ENCODE measurements around the gene ACAP3.
A peak's percentile ranks its signal among the peaks of the same experiment; 100 is the strongest.
"Not testable (repeated sequence)": the region's sequence is repeated elsewhere in the genome, so short reads cannot be mapped to it uniquely, and the experiment has no call there.

Gene ACAP3

GRCh38 chr1:1329304-1330210 lies 21.8 kb upstream of the ACAP3 start:
- no peak for DNase-seq

GRCh38 chr1:1328254-1328653 lies 20.5 kb upstream of the ACAP3 start:
- DNase-seq: no peak

GRCh38 chr1:1327291-1327690 lies 19.6 kb upstream of the ACAP3 start:
- DNase-seq: no peak

DNA sequence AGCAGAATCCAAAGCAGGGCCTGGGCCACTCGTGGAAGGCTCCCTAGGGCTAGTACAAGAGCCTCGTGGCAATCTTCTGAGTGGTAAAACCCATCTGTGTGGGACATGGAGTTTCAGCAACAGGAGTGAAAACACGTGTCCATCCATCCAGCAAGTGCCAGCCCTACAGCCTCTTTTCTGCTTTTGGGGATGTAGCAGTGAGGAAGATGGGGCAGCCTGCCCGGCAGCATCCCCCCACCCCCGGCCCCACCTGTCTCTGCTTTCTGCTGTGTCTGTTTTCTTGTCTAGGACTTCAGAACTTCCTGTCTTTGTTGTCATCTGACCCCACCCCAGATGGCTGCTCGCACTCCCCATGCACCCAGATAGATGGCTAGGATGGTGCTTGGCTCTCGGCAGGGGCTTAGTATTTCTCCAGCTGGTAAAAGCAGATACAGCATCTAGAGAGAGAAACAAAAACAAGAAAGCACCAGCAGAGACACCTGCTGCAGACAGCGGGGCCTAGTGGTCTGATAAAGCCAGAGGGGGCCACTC lies 18.4 kb upstream of the ACAP3 start:
- DNase-seq: no peak

GRCh38 chr1:1325288-1326074 lies 17.8 kb upstream of the ACAP3 start:
- DNase-seq: no peak

DNA sequence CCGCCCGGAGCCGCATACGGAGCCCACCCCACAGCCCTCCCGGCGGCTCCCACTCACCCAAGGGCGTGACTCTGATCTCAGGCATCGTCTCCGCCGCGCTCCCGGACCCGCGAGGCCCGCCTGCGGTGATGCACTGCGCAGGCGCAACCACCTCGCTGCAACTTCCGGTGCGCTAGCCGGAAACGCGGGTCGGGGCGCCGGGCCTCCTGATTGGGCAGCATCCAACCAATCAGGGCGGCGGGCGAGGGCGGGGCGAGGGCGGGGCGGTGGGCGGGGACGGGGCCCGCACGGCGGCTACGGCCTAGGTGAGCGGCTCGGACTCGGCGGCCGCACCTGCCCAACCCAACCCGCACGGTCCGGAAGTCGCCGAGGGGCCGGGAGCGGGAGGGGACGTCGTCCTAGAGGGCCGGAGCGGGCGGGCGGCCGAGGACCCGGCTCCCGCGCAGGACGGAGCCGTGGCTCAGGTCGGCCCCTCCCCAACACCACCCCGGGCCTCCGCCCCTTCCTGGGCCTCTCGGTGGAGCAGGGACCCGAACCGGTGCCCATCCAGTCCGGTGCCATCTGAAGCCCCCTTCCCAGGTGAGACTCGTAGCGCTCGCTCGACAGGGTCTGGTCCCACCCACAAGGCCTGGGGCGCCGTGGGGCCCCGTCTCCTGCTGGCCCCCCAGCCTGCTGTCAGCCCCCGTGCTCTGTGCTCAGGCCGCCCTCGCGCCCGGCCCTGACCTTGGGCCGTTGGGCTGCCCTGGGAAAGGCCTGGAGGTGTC lies 17.0 kb upstream of the ACAP3 start, which contains the start of the genes CPTP and INTS11:
CPTP (plus strand) TSS at position 279 of the 764 bp plus-strand sequence. CDS start 2,109 bp downstream, outside the sequence.
INTS11 (minus strand) TSS at position 137 of the 764 bp plus-strand sequence; CDS start at position 85, 52 bp downstream.
- DNase-seq: peak; percentile 96

DNA sequence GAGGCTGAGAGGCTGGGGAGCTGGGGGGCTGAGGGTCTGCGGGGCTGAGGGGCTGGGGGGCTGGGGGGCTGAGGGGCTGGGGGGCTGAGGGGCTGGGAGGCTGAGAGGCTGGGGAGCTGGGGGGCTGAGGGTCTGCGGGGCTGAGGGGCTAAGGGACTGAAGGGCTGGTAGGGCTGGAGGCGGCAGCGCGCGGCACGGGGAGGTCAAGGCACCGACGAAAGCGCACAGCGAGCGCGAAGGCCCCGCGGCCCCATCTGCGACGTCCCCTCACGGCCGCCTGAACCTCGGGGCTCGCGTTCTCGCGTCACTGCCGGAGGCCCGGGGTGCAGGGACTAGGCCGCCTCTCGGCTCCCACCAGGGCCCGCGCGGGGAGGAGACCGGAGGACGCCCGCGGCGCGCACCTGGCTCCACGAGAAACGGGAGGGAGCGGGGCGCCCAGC lies 16.4 kb upstream of the ACAP3 start:
- DNase-seq: no peak

DNA sequence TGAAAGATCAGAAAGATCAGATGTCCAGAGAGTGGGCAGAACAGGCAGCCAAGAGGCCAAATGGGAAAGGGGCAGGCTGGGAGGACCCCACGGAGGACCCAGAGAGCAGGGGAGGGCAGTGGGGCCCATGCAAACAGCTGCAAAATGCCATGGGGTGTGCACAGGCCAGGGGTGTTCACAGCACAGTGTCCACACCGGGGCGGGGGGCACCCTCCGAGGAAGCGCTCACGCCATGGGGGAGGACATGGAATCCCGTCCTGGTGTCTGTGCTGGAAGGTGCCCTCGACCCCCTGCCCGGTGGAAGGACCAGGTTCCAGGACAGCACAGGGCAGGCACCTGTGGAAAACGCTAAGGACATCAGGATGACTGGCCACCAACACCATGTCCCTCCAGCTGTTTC lies 15.2 kb upstream of the ACAP3 start:
- DNase-seq: no peak

DNA sequence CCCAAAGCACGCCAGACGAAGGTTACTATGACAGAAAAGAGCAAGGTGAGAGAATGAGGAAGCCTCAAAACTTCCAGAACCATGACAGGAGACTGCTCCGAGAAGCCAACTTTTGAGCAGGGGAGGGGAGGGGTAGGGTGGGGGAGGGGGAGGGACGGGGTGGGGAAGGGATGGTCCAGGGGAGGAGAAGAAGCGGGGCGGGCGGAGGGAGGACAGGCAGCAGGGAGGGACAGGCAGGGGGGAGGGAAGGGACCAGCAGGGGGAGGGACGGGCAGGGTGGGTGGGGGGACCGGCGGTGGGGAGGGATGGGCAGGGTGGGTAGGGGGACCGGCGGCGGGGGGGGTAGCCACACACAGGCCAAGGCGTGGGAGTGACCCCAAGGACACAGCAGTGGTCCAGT lies 14.7 kb upstream of the ACAP3 start:
- DNase-seq: no peak

DNA sequence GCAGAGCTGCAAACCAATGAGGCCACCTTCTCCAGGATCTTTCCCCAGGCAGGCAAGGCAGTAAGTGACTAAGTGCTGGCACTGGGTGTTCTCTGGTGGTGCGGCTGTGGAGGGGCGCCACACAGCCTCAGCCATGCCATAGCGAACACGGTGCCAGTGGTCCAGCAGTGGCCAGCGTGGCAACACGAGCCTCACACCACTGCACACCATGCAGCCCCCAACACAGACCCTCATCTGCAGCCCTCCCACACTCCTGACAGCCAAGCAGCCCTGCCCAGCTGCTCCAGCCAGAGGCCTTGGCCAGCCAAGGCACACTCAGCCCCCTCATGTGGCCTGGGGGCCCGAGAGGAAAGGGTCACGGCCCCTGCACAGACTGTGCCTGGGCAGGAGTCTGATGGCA lies 13.7 kb upstream of the ACAP3 start:
- no peak for DNase-seq

- no peak for DNase-seq
Measured at GRCh38 chr1:1320666-1321448, 13.1 kb upstream of the ACAP3 start.

DNA sequence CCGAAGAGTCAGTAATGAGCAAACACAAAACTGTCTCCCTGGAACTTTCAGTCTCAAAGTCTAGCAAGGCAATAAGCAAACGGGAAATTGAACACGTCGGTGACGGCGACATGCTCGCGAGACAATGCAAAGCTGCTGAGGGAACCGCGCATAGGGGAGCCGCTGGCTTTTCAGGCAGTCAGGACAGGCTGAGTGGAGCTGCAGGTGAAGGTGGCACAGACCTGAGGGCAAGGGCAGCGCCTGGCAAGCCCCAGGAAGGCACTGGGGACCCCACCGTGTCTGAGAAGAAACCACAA lies 11.9 kb upstream of the ACAP3 start:
- DNase-seq: no peak

DNA sequence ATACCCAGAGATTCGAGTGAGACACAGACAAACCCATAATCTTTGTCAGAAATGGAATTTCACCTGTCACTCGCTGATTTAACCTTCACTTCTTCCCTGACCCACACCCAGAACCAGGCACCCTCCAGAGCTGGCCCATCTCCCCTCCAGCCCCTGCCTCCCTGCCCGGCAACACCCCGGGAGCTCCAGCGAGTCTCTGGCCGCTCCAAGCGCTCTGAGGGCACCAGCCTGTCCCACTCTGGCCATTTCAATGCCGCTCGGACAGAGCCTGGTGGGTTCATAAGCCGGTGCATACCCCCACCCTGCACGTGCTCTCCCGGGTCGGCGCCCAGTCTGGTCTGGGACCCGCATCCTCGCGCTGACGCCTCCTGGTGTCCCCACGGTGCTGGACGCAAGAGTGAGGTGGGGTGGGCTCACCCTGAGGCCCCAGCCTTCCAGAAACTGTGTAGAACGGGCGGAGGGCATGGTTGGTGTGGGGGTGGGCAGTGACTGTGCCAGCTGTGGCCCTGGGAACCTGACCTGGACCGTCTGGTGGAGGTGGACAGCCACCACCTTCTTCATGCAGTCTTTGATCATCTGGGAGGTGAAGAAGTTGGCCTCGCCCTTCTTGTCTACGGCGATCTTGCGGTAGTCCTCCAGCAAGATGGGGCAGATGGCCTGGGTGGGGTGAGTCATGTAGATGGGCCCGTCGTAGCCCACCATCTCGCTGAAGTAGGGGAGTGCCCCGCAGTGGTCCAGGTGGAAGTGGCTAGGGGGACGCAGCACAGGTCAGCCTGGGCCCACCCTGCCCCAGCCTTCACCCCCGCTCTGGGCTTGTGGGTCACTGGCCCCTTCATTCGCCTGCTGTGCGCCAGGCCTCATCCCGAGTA lies 11.3 kb upstream of the ACAP3 start:
- no peak for DNase-seq

GRCh38 chr1:1318131-1318652 lies 10.5 kb upstream of the ACAP3 start:
- no peak for DNase-seq

- DNase-seq: no peak
Measured at GRCh38 chr1:1317420-1317819, 9.7 kb upstream of the ACAP3 start.

- not testable (repeated sequence) for DNase-seq
Measured at GRCh38 chr1:1316199-1316598, 8.5 kb upstream of the ACAP3 start.

GRCh38 chr1:1315435-1315954 lies 7.8 kb upstream of the ACAP3 start:
- no peak for DNase-seq

GRCh38 chr1:1314678-1315335 lies 7.1 kb upstream of the ACAP3 start:
- no peak for DNase-seq

DNA sequence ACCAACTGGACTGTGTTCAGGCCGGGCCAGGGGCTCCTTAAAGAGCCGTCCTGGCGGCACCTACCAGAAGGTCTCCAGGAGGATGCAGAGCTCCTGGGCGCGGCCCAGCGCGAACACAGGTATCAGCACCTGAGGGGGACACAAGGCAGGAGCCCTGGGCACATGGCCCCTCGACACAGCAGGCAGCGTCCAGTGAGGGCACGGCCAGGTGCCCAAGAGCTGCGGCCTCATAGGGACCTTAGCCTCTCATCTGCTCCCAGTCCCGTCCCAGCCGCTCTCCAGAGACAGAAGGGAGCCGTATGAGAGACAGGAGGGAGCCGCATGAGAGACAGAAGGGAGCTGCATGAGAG lies 6.5 kb upstream of the ACAP3 start:
- DNase-seq: no peak

Measured in activated CD4-positive, alpha-beta T cell treated with anti-CD3 and anti-CD28 coated beads, Interleukin-2, amount 50 U/mL, for 1 hour (primary cell).